Cortex of kidney (tissue), 1 donor: Measurements from ENCODE around the gene MATCAP1.
A peak's percentile ranks its signal among the peaks of the same experiment; 100 is the strongest.

ENCODE experiments used
- DNase-seq: peaks from one replicate; lab custom pipeline; 2025; lab: John Stamatoyannopoulos, UW

The MATCAP1 gene

GRCh38 chr16:67183627-67184452, at the start of gene MATCAP1:
Gene MATCAP1 (minus strand): TSS chr16:67183963. CDS start chr16:67180610, 3,353 bp downstream.
- peak; percentile 47 for DNase-seq

GRCh38 chr16:67230809-67231660, 47.3 kb upstream of the MATCAP1 start:
- DNase-seq = no peak

- DNase-seq = no peak
These were observed 46.4 kb upstream of the MATCAP1 start for GRCh38 chr16:67229906-67230808.

- no peak for DNase-seq
These were observed 45.1 kb upstream of the MATCAP1 start for GRCh38 chr16:67228905-67229304.

- no peak for DNase-seq
These were observed 44.4 kb upstream of the MATCAP1 start for GRCh38 chr16:67228034-67228785.

- DNase-seq = no peak
These were observed 43.8 kb upstream of the MATCAP1 start for GRCh38 chr16:67227567-67227921.

GRCh38 chr16:67226804-67227566, 43.2 kb upstream of the MATCAP1 start, which contains the start of gene TMEM208:
Gene TMEM208 (plus strand): TSS chr16:67227130. CDS start chr16:67227219, 89 bp downstream.
- DNase-seq = no peak

GRCh38 chr16:67226295-67226803, 42.6 kb upstream of the MATCAP1 start:
- DNase-seq = no peak

- no peak for DNase-seq
These were observed 40.2 kb upstream of the MATCAP1 start for GRCh38 chr16:67223992-67224391.

- no peak for DNase-seq
These were observed 33.1 kb upstream of the MATCAP1 start for GRCh38 chr16:67216612-67217490.

GRCh38 chr16:67215706-67216105, 31.9 kb upstream of the MATCAP1 start:
- no peak for DNase-seq

GRCh38 chr16:67213197-67214019, 29.6 kb upstream of the MATCAP1 start:
- DNase-seq = no peak

- DNase-seq = no peak
These were observed 29.0 kb upstream of the MATCAP1 start for GRCh38 chr16:67212766-67213165.

GRCh38 chr16:67211674-67212073, 27.9 kb upstream of the MATCAP1 start:
- DNase-seq = no peak

GRCh38 chr16:67210069-67210937, 26.5 kb upstream of the MATCAP1 start:
- no peak for DNase-seq

- no peak for DNase-seq
These were observed 25.8 kb upstream of the MATCAP1 start for GRCh38 chr16:67209565-67209964.
